Activated naive CD4-positive, alpha-beta T cell treated with anti-CD3 and anti-CD28 coated beads for 36 hours (primary cell): ENCODE data around the gene NDUFB5. TPM values are rescaled to one million over a fixed set of nuclear protein-coding genes. Genes with fewer than 3 reads are reported as not detected.
A peak's percentile ranks its signal among the peaks of the same experiment; 100 is the strongest.
"Not testable (repeated sequence)": the region's sequence is repeated elsewhere in the genome, so short reads cannot be mapped to it uniquely, and the experiment has no call there.

Experiments
- CTCF ChIA-PET: fragments of 350-600 bp; sonication (Branson Sonifier 250); formaldehyde crosslinking; loops from one replicate; lab custom pipeline; 2021; ENCODE audit warnings: antibody characterized with exemption; lab: Charles Lee
- DNase-seq: peaks from one replicate; pipeline ENCODE4 v3.0.0-alpha.2; 2020
- H3K27ac Mint-ChIP-seq: one replicate; pipeline ENCODE4 v1.8.0; 2021; ENCODE audit warnings: mild to moderate bottlenecking, mixed read lengths
- H3K27me3 Mint-ChIP-seq: one replicate; pipeline ENCODE4 v1.8.0; 2021; ENCODE audit warnings: low read depth, mixed read lengths
- H3K36me3 Mint-ChIP-seq: one replicate; pipeline ENCODE4 v1.8.0; 2021; ENCODE audit warnings: low read depth, mixed read lengths
- H3K4me1 Mint-ChIP-seq: one replicate; pipeline ENCODE4 v1.8.0; 2021; ENCODE audit warnings: low read depth, mixed read lengths
- H3K4me3 Mint-ChIP-seq: one replicate; pipeline ENCODE4 v1.8.0; 2021; ENCODE audit warnings: mild to moderate bottlenecking, moderate library complexity, mixed read lengths
- H3K9me3 Mint-ChIP-seq: one replicate; pipeline ENCODE4 v1.8.0; 2021; ENCODE audit warnings: mixed read lengths
- intact Hi-C: fragments of 100-400 bp; cut with micrococcal nuclease; formaldehyde crosslinking; loops from one replicate; pipeline ENCODE4 v1.15.1; 2023
- total RNA-seq, 2 experiments: library from RNA; stranded (reverse); gene quantifications; one replicate each; pipeline ENCODE4 v1.2.3, GENCODE V29; 2021

The NDUFB5 gene
- total RNA-seq, 2 experiments from 2014 or later = 148 to 151 TPM

- Mint-ChIP-seq H3K9me3 (no peaks in the 10 kb centered on the region), H3K27me3 (no peaks in the 10 kb centered on the region), H3K4me1 (peaks cover 3% of the 10 kb centered on the region), H3K36me3 (peaks cover 1% of the 10 kb centered on the region), H3K4me3 (no peak overlapping the region), H3K27ac (no peak overlapping the region)
- DNase-seq = no peak
- intact Hi-C loops = no loop called here
- CTCF ChIA-PET = no interaction called here
Observed at GRCh38 chr3:179642871-179643270, 38.3 kb downstream of the NDUFB5 start.

GRCh38 chr3:179643837-179644236 is 39.2 kb downstream of the NDUFB5 start:
- not testable (repeated sequence) for H3K27me3 Mint-ChIP-seq, H3K36me3 Mint-ChIP-seq, H3K9me3 Mint-ChIP-seq, DNase-seq, H3K4me3 Mint-ChIP-seq, H3K27ac Mint-ChIP-seq, H3K4me1 Mint-ChIP-seq
- CTCF ChIA-PET = interaction anchor here (1.3 kb wide), 1 partner anchor 35 kb away, joined by 3 read pairs; no protein-coding TSS in a partner anchor
- intact Hi-C loops = loop anchor here (1.0 kb wide), 1 partner anchor 35 kb away; no protein-coding TSS in a partner anchor

GRCh38 chr3:179646177-179646576 is 41.6 kb downstream of the NDUFB5 start:
- intact Hi-C loops = loop anchor here (5.0 kb wide), 1 partner anchor 181 kb away; no protein-coding TSS in a partner anchor
- H3K27ac Mint-ChIP-seq = no peak overlapping the region
- no peaks in the 10 kb centered on the region for H3K9me3 Mint-ChIP-seq
- no peak for DNase-seq
- H3K27me3 Mint-ChIP-seq = no peaks in the 10 kb centered on the region
- CTCF ChIA-PET = no interaction called here
- no peaks in the 10 kb centered on the region for H3K36me3 Mint-ChIP-seq
- peaks cover 3% of the 10 kb centered on the region for H3K4me1 Mint-ChIP-seq
- no peak overlapping the region for H3K4me3 Mint-ChIP-seq

GRCh38 chr3:179651687-179652446 is 47.3 kb downstream of the NDUFB5 start:
- Mint-ChIP-seq H3K4me1 (peaks cover 15% of the 10 kb centered on the region), H3K27ac (no peak overlapping the region)

GRCh38 chr3:179652447-179653095 is 48.0 kb downstream of the NDUFB5 start, which contains the start of gene USP13:
TSS of gene USP13 (plus strand) at chr3:179653040. CDS start at chr3:179653226, 186 bp downstream.
- Mint-ChIP-seq H3K36me3 (peaks cover 7% of the 10 kb centered on the region), H3K4me3 (peak within 1 kb of the TSS; percentile 85), H3K27me3 (peaks cover 8% of the 10 kb centered on the region), H3K4me1 (peaks cover 15% of the 10 kb centered on the region), H3K9me3 (no peaks in the 10 kb centered on the region), H3K27ac (peak within 1 kb of the TSS; percentile 67)
- DNase-seq = peak; percentile 75
- CTCF ChIA-PET = no interaction called here
- intact Hi-C loops = loop anchor here (1.0 to 5.0 kb wide), 10 partner anchors 48 to 1260 kb away; partner anchors contain the start of genes ACTL6A, CCDC39, FXR1 and MFN1

More at GRCh38 chr3:179651687-179652446, 47.3 kb downstream of the NDUFB5 start:
- peaks cover 8% of the 10 kb centered on the region for H3K27me3 Mint-ChIP-seq
- DNase-seq = no peak
- H3K4me3 Mint-ChIP-seq = peak overlapping the region; percentile 58
- intact Hi-C loops = loop anchor here (1.0 to 5.0 kb wide), 7 partner anchors 89 to 1261 kb away; partner anchors contain the start of genes ACTL6A, CCDC39, FXR1 and MFN1
- H3K9me3 Mint-ChIP-seq = no peaks in the 10 kb centered on the region
- H3K36me3 Mint-ChIP-seq = peaks cover 7% of the 10 kb centered on the region
- CTCF ChIA-PET = no interaction called here

GRCh38 chr3:179653096-179653797 is 48.7 kb downstream of the NDUFB5 start:
- CTCF ChIA-PET = no interaction called here
- peaks cover 17% of the 10 kb centered on the region for H3K4me1 Mint-ChIP-seq
- H3K9me3 Mint-ChIP-seq = no peaks in the 10 kb centered on the region
- H3K36me3 Mint-ChIP-seq = peaks cover 7% of the 10 kb centered on the region
- peak; percentile 72 for DNase-seq
- H3K27ac Mint-ChIP-seq = peak overlapping the region; percentile 67
- H3K4me3 Mint-ChIP-seq = peak overlapping the region; percentile 85
- H3K27me3 Mint-ChIP-seq = peaks cover 8% of the 10 kb centered on the region
- intact Hi-C loops = loop anchor here (1.0 to 5.0 kb wide), 9 partner anchors 49 to 1260 kb away; partner anchors contain the start of genes ACTL6A, CCDC39, FXR1 and MFN1

GRCh38 chr3:179655236-179655635 is 50.6 kb downstream of the NDUFB5 start:
- intact Hi-C loops = no loop called here
- peaks cover 17% of the 10 kb centered on the region for H3K4me1 Mint-ChIP-seq
- peaks cover 7% of the 10 kb centered on the region for H3K36me3 Mint-ChIP-seq
- H3K9me3 Mint-ChIP-seq = no peaks in the 10 kb centered on the region
- H3K27ac Mint-ChIP-seq = no peak overlapping the region
- H3K4me3 Mint-ChIP-seq = peak overlapping the region; percentile 5
- CTCF ChIA-PET = no interaction called here
- H3K27me3 Mint-ChIP-seq = peaks cover 8% of the 10 kb centered on the region
- DNase-seq = no peak

- no peaks in the 10 kb centered on the region for H3K9me3 Mint-ChIP-seq
- no peak for DNase-seq
- no peak overlapping the region for H3K27ac Mint-ChIP-seq
- CTCF ChIA-PET = interaction anchor here (2.7 kb wide), 1 partner anchor 9 kb away, joined by 14 read pairs; no protein-coding TSS in a partner anchor
- peaks cover 16% of the 10 kb centered on the region for H3K4me1 Mint-ChIP-seq
- intact Hi-C loops = no loop called here
- H3K4me3 Mint-ChIP-seq = no peak overlapping the region
- H3K36me3 Mint-ChIP-seq = peaks cover 4% of the 10 kb centered on the region
- H3K27me3 Mint-ChIP-seq = no peaks in the 10 kb centered on the region
Observed at GRCh38 chr3:179658606-179659005, 54.0 kb downstream of the NDUFB5 start.

GRCh38 chr3:179660872-179661271 is 56.3 kb downstream of the NDUFB5 start:
- H3K27ac Mint-ChIP-seq = no peak overlapping the region
- H3K9me3 Mint-ChIP-seq = no peaks in the 10 kb centered on the region
- no peak overlapping the region for H3K4me3 Mint-ChIP-seq
- CTCF ChIA-PET = interaction anchor here (1.1 kb wide), 1 partner anchor 11 kb away, joined by 5 read pairs; no protein-coding TSS in a partner anchor
- no peak for DNase-seq
- H3K36me3 Mint-ChIP-seq = no peaks in the 10 kb centered on the region
- H3K4me1 Mint-ChIP-seq = peaks cover 8% of the 10 kb centered on the region
- H3K27me3 Mint-ChIP-seq = no peaks in the 10 kb centered on the region
- intact Hi-C loops = no loop called here

GRCh38 chr3:179661777-179662176 is 57.2 kb downstream of the NDUFB5 start:
- CTCF ChIA-PET = interaction anchor here (0.6 to 1.1 kb wide), 3 partner anchors 11 to 1333 kb away, joined by 3 to 5 read pairs (median 4); no protein-coding TSS in a partner anchor
- no peaks in the 10 kb centered on the region for H3K36me3 Mint-ChIP-seq
- H3K27me3 Mint-ChIP-seq = no peaks in the 10 kb centered on the region
- no peaks in the 10 kb centered on the region for H3K9me3 Mint-ChIP-seq
- H3K27ac Mint-ChIP-seq = no peak overlapping the region
- H3K4me3 Mint-ChIP-seq = no peak overlapping the region
- peaks cover 8% of the 10 kb centered on the region for H3K4me1 Mint-ChIP-seq
- intact Hi-C loops = no loop called here
- no peak for DNase-seq

- Mint-ChIP-seq H3K9me3 (no peaks in the 10 kb centered on the region), H3K27me3 (no peaks in the 10 kb centered on the region), H3K4me3 (no peak overlapping the region), H3K27ac (no peak overlapping the region), H3K4me1 (peaks cover 5% of the 10 kb centered on the region), H3K36me3 (no peaks in the 10 kb centered on the region)
- CTCF ChIA-PET = no interaction called here
- no peak for DNase-seq
- intact Hi-C loops = no loop called here
Observed at GRCh38 chr3:179663093-179663492, 58.5 kb downstream of the NDUFB5 start.

- Mint-ChIP-seq H3K9me3 (no peaks in the 10 kb centered on the region), H3K27ac (no peak overlapping the region), H3K36me3 (no peaks in the 10 kb centered on the region), H3K4me3 (no peak overlapping the region), H3K4me1 (peaks cover 5% of the 10 kb centered on the region), H3K27me3 (no peaks in the 10 kb centered on the region)
- intact Hi-C loops = no loop called here
- CTCF ChIA-PET = interaction anchor here (0.6 kb wide), 1 partner anchor 47 kb away, joined by 5 read pairs; no protein-coding TSS in a partner anchor
- DNase-seq = no peak
Observed at GRCh38 chr3:179666030-179666429, 61.4 kb downstream of the NDUFB5 start.
